ENCODE measurements around the gene C6orf118. TPM values are rescaled to one million over a fixed set of nuclear protein-coding genes. Genes with fewer than 3 reads are reported as not detected.

Gene C6orf118
- total RNA-seq, 4 donors from 2014 or later: not detected

DNA sequence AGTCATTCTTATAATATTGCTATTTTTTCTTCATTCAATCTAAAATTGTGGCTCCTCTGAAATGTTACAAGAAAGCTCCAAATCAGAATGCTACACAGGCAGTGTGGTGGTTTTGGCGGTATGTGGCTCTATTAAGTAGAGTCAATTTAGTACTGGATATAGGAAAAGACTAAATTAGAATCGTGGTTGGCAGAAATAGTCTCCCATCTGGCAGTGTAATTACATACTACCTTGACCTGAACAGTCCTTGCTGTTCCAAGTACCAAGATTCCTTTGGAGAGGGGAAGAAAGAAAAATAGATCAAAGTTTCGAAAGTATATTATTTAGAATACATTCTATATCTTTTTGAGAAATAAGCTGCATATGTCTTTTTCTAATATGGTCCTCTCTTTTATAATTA, 78.2 kb downstream of the C6orf118 start:
- H3K9me3 ChIP-seq: no peaks in the 10 kb centered on the region
- H3K36me3 ChIP-seq: no peaks in the 10 kb centered on the region
- no peak overlapping the region for H3K4me3 ChIP-seq
- no peak for TF ChIP-seq POLR2A (IDR thresholded peaks at IDR 0.05)
- TF ChIP-seq, protein P1, sequence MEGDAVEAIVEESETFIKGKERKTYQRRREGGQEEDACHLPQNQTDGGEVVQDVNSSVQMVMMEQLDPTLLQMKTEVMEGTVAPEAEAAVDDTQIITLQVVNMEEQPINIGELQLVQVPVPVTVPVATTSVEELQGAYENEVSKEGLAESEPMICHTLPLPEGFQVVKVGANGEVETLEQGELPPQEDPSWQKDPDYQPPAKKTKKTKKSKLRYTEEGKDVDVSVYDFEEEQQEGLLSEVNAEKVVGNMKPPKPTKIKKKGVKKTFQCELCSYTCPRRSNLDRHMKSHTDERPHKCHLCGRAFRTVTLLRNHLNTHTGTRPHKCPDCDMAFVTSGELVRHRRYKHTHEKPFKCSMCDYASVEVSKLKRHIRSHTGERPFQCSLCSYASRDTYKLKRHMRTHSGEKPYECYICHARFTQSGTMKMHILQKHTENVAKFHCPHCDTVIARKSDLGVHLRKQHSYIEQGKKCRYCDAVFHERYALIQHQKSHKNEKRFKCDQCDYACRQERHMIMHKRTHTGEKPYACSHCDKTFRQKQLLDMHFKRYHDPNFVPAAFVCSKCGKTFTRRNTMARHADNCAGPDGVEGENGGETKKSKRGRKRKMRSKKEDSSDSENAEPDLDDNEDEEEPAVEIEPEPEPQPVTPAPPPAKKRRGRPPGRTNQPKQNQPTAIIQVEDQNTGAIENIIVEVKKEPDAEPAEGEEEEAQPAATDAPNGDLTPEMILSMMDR (IDR thresholded peaks at IDR 0.05): no peak
- H3K4me1 ChIP-seq: no peaks in the 10 kb centered on the region
- H3K27ac ChIP-seq: no peak overlapping the region
- DNase-seq: no peak
- no peaks in the 10 kb centered on the region for H3K27me3 ChIP-seq

Data from Peyer's patch (tissue), 4 donors.